Measurements from ENCODE around the gene TAS2R50.

The TAS2R50 gene

DNA sequence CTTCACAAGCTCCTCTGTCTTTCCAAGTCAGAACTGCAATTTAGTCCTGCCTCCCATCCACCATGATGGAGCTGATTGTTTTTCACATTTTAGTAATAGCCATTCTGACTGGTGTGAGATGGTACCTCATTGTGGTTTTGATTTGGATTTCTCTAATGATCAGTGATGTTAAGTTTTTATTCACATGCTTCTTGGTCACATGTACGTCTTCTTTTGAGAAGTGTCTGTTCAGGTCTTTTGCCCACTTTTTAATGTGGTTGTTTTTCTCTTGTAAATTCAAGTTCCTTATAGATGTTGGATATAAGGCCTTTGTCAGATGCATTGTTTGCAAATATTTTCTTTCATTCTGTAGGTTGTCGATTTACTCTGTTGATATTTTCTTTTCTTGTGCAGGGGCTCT lies 43.5 kb downstream of the TAS2R50 start:
- no peak for DNase-seq

DNA sequence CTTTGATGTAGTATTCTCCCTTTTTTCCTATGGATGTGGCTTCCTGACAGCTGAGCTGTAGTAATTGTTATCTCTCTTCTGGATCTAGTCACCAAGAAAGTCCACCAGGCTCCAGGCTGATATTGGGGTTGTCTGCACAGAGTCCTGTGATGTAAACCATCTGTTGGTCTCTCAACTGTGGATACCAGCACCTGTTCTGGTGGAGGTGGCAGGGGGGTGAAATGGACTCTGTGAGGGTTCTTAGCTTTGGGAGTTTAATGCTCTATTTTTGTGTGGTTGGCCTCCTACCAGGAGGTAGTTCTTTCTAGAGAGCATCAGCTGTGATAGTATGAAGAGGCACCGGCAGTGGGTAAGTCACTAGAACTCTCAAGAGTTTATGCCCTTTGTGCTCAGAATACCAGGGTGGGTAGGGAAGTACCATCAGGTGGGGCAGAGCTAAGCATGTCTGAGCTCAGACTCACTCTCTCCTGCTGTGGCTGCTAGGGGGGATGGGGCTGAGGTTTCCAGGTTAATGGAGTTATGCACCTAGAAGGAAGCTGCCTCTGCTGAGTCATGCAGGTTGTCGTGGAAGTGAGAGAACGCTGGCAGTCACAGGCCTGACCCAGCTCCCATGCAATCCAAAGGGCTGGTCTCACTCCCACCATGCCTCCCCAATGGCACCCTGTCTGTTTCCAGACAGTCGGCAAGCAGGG lies 44.6 kb downstream of the TAS2R50 start:
- DNase-seq: no peak

DNA sequence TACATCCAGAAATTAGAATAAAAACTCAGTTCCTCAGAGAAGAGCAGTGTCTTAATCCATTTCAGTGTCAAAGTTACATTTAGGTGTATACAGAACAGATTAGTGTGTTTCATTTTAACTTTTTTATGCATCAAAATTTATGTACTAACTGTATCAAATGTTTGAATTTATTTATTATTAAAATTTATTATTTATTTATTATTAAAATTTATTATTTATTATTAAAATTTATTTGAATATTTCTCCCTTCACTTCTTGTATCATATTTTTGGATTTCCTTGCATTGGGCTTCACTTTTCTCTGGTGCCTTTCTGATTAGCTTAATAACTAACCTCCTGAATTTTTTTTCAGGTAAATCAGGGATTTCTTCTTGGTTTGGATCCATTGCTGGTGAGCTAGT lies 45.3 kb downstream of the TAS2R50 start:
- DNase-seq: no peak

DNA sequence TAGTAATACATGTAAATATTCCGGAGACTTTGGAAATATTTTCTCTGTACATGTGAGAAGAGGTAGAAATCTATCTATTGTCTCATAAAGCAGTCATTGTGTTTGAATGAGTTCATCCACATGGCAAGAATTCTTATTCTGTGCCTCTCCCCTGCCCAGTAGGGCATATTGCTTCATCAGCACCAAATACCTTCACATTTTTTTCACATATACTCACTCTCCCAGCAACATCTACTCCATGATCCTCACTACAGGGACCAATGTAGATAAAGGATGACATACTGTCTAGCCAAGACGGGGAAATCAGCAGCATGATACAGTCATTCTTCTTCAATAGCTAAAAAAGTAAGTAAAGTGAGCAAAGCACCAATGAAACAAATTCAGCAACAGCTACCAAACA lies 46.3 kb downstream of the TAS2R50 start:
- no peak for DNase-seq

DNA sequence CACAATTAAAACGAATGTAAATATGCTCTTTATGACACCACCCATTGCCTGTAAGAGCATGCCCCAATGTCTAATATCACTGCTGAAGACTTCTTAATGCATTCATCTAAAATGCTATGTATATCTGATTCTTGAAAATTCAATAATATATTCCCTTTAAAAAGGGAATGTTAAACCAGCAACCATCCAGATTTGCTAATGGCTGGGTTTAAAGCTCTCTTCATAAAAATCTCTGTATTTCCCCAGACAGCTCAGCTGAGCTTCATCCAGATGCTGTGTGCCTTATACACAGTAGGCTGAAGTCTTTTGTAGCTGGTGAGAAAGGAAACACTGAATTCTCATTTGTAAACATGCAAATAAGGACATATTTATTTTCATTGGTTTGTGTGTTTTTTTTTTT lies 47.5 kb downstream of the TAS2R50 start, which contains the start of gene TAS2R14:
TSS of gene TAS2R14 (minus strand) at position 101 of the 400 bp plus-strand sequence. CDS start at position 45, 56 bp downstream.
- DNase-seq: no peak

DNA sequence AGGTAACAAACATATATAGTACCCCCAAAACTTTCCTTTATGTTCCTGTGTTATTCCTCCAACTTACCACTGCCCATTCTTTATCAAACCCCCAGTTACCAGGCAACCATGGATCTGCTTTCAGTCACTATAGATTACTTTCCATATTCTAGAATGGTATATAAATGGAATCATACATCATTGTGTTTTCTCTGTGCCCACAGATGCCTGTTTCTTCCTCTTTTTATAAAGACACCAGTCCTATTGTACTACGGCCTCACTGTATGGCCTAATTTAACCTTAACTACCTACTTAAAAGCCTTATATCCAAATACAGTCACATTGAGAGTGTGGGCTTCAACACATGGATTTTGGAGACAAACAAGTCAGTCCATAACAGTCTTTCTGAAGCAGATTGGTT lies 50.2 kb downstream of the TAS2R50 start:
- peak; percentile 29 for DNase-seq

All from OCI-M1 (cell line).